Measurements from ENCODE around the gene TCF15. TPM values are rescaled to one million over a fixed set of nuclear protein-coding genes. Genes with fewer than 3 reads are reported as not detected.

The TCF15 gene
- total and polyA plus RNA-seq, 2 of the 13 experiments (the other 11 are each of a cell fraction or from before 2014, with no cell fraction given): not detected

- H3K36me3 ChIP-seq (replicated peaks in 1 of 2; ENCODE audit: control insufficient read depth in 1 of 2, insufficient read depth in 2 of 2, low read length in 2 of 2): no peaks in the 10 kb centered on the region
- ATAC-seq: no peak
- no peaks in the 10 kb centered on the region for H4K20me1 ChIP-seq (ENCODE audit: insufficient read depth, low read length)
- no peak for FAIRE-seq
- CTCF ChIA-PET (ENCODE audit: low intra/inter-chr PET ratio, low total read pairs): no interaction called here
- H3K79me2 ChIP-seq (ENCODE audit: insufficient read depth, low read length): no peaks in the 10 kb centered on the region
- POLR2A ChIA-PET: no interaction called here
- BruUV-seq (replicated peaks): no TSS peak
- in situ Hi-C loops (cut with HindIII; ENCODE audit: extremely low pct_ligation_motif_present, low pct_unique_long_range_greater_than_20kb) (no loop called here), intact Hi-C loops (cut with micrococcal nuclease; ENCODE audit: unreplicated experiment) (no loop called here)
- WGBS (ENCODE audit: low lambda C conversion rate): 42% methylated on average over 10 of the region's 13 CpGs
- H3K9ac ChIP-seq (ENCODE audit: insufficient read depth, low read depth, low read length): no peak overlapping the region
- TF ChIP-seq PITX1 (CRISPR knock-in tag; IDR thresholded peaks at IDR 0.05) (no peak), ZFP37 (CRISPR knock-in tag; IDR thresholded peaks at IDR 0.05; ENCODE audit: borderline replicate concordance) (no peak), ZMYM3 (CRISPR knock-in tag; IDR thresholded peaks at IDR 0.05) (no peak), ZNF687 (CRISPR knock-in tag; IDR thresholded peaks at IDR 0.05) (0 out of 2 replicates have a peak, but pooled peaks have one; percentile 17), ZKSCAN1 (IDR thresholded peaks at IDR 0.05; ENCODE audit: low read length) (peak; percentile 69; the same call in 1 of the 2 replicates), ZNF768 (CRISPR knock-in tag; IDR thresholded peaks at IDR 0.05) (peak; percentile 98), TOPORS (CRISPR knock-in tag; IDR thresholded peaks at IDR 0.05) (no peak)
- DNase-seq (ENCODE audit: low spot score): no peak
- H3K4me3 ChIP-seq (replicated peaks in 1 of 3; ENCODE audit: insufficient read depth in 1 of 3, low read depth in 2 of 3, low read length in 3 of 3): no peak overlapping the region
- peaks cover 0 to 19% of the 10 kb centered on the region in 2 experiments; a peak in 3 of 5 replicates for H3K27me3 ChIP-seq (ENCODE audit: control insufficient read depth in 1 of 2, insufficient read depth in 2 of 2, low read length in 2 of 2)
- H2AFZ ChIP-seq (ENCODE audit: low read length): no peak overlapping the region
- H3K4me1 ChIP-seq (ENCODE audit: insufficient read depth, low read length): no peaks in the 10 kb centered on the region
- no peak overlapping the region for H3K27ac ChIP-seq (ENCODE audit: extremely low read length, insufficient read depth, low read length)
- H3K4me2 ChIP-seq (ENCODE audit: low read depth, low read length): no peak overlapping the region
- H3K9me3 ChIP-seq (ENCODE audit: low read length): no peaks in the 10 kb centered on the region
Observed at GRCh38 chr20:598133-598850, 11.8 kb downstream of the TCF15 start.

All from HepG2 (cell line).